Measurements from ENCODE around the gene MAPKAPK5. TPM values are rescaled to one million over a fixed set of nuclear protein-coding genes. Genes with fewer than 3 reads are reported as not detected.
A peak's percentile ranks its signal among the peaks of the same experiment; 100 is the strongest.

MAPKAPK5 gene
- total and polyA plus RNA-seq, 9 of the 15 experiments (the other 6 are each of a cell fraction or from before 2014, with no cell fraction given) = 11.6 to 72.1 (median 60.4) TPM

- TF ChIP-seq PRDM10 (IDR thresholded peaks at IDR 0.05; ENCODE audit: partially characterized antibody) = no peak
- TF ChIP-seq CAMTA2 (CRISPR knock-in tag; conservative IDR thresholded peaks at IDR 0.05) = no peak
- TF ChIP-seq DDX20 (tag; IDR thresholded peaks at IDR 0.05; ENCODE audit: low read depth) = no peak
- TF ChIP-seq SIN3A (IDR thresholded peaks at IDR 0.05; ENCODE audit: borderline replicate concordance in 2 of 2, control insufficient read depth in 1 of 2, low read depth in 2 of 2, low read length in 2 of 2) = peak; percentile 22 to 85
- TF ChIP-seq KLF16 (IDR thresholded peaks at IDR 0.05) = no peak
- peak; percentile 98 for TF ChIP-seq BHLHE40 (IDR thresholded peaks at IDR 0.05; ENCODE audit: low read length)
- no peak for TF ChIP-seq GTF3C2 (IDR thresholded peaks at IDR 0.05; ENCODE audit: borderline replicate concordance, extremely low read depth, insufficient read length)
- TF ChIP-seq WHSC1 (IDR thresholded peaks at IDR 0.05; ENCODE audit: low read length) = no peak
- TF ChIP-seq KLF6 (CRISPR knock-in tag; IDR thresholded peaks at IDR 0.05; ENCODE audit: borderline replicate concordance) = peak; percentile 51; the same call in 1 of the 2 replicates
- TF ChIP-seq HDAC8 (tag; IDR thresholded peaks at IDR 0.05) = peak; percentile 65; the same call in 1 of the 2 replicates
- peak; percentile 69; the same call in 1 of the 2 replicates for TF ChIP-seq PHF8 (IDR thresholded peaks at IDR 0.05; ENCODE audit: borderline replicate concordance, low read length)
- TF ChIP-seq CSDE1 (IDR thresholded peaks at IDR 0.05) = peak in 1 of 2 experiments; percentile 80; a peak in 2 of 4 replicates
- no peak for TF ChIP-seq BCL6 (CRISPR knock-in tag; IDR thresholded peaks at IDR 0.05)
- no peak for TF ChIP-seq RBM14 (IDR thresholded peaks at IDR 0.05; ENCODE audit: borderline replicate concordance, insufficient read depth, low read depth, low read length)
- no peak for TF ChIP-seq ZNF586 (CRISPR knock-in tag; conservative IDR thresholded peaks at IDR 0.05)
- 0 out of 2 replicates have a peak, but pooled peaks have one; percentile 45 for TF ChIP-seq ZBTB1 (CRISPR knock-in tag; IDR thresholded peaks at IDR 0.05; ENCODE audit: borderline replicate concordance, low read depth)
- no peak; the same call in 1 of the 2 replicates for TF ChIP-seq HDAC2 (IDR thresholded peaks at IDR 0.05)
- TF ChIP-seq ZNF699 (CRISPR knock-in tag; IDR thresholded peaks at IDR 0.05; ENCODE audit: insufficient replicate concordance) = no peak
- peak; percentile 96; the same call in 1 of the 2 replicates for TF ChIP-seq HDAC6 (IDR thresholded peaks at IDR 0.05; ENCODE audit: low read depth, low read length)
- TF ChIP-seq MTA2 (IDR thresholded peaks at IDR 0.05; ENCODE audit: low read depth) = no peak
Observed at GRCh38 chr12:111841750-111842555, at the start of gene MAPKAPK5 (continued).
